Left cardiac atrium (tissue), 4 donors: ENCODE measurements around the gene FAM241A. TPM values are rescaled to one million over a fixed set of nuclear protein-coding genes. Genes with fewer than 3 reads are reported as not detected.
A peak's percentile ranks its signal among the peaks of the same experiment; 100 is the strongest.
"Not testable (repeated sequence)": the region's sequence is repeated elsewhere in the genome, so short reads cannot be mapped to it uniquely, and the experiment has no call there.

Source experiments
- ATAC-seq, 2 donors: fragments of 200-7000 bp; cut with Tn5 transposase; one replicate each; pipeline ENCODE4 v1.9.1; 2020; ENCODE audit warnings: mild to moderate bottlenecking in 2 of 2, moderate library complexity in 2 of 2
- DNase-seq: peaks from one replicate; pipeline ENCODE4 v3.0.0-alpha.2; 2020
- intact Hi-C, 2 donors: fragments of 100-400 bp; cut with DNase I; formaldehyde crosslinking; loops; one replicate each; pipeline versions ENCODE4 v1.14.1 to v1.15.1; 2022 to 2023
- total RNA-seq, 2 donors: library from RNA; stranded (reverse); fragmentation: NEBNext Ultra II Directional; extraction: Animal tissue kit (Norgen Biotek cat#: 25700); gene quantifications; one replicate each; pipeline ENCODE4 v1.2.1, GENCODE V29; 2021
- donor health status: DM: no; HTN: yes; CAD: no.
- donor health status: DM: no; HTN: yes; CAD: no; lungs with severe emphysema.
- donor health status: DM: yes; HTN: yes; CAD: no.
- donor health status: Dilated cardiomyopathy.

The FAM241A gene
- total RNA-seq, 2 donors from 2014 or later: 5.0 to 7.7 TPM

GRCh38 chr4:112199041-112199440 lies 53.8 kb downstream of the FAM241A start:
- ATAC-seq: no peak
- no peak for DNase-seq
- intact Hi-C loops: no loop called here

DNA sequence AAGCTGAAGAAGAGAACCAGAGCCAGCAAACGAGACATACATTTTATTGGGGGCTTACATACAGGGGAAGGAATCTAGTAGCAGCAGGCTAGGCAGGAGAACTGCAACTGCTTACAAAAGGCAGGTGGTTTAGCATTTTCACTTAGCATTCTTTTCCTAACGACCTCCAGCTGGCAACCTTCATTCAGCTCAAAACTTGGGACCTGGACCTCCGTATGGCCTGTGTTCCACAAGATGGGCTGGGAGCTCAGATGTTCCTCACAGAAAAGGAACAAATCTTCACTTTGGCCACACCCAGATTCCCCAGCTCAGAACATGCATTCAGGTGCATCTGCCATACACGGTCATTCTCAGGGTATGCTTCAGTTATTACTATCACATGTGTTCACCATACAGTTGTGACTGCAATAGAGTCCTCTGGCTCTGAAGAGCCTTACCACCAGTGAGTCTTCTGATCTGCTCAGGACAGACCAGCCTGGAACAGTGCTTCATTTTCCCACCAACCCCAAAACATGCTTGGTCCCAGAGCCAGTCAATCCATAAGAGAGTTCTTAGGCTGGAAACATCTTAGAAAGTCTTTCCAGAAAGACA lies 56.8 kb downstream of the FAM241A start:
- intact Hi-C loops: no loop called here
- no peak for DNase-seq
- ATAC-seq: no peak

- no peak for DNase-seq
- ATAC-seq: no peak
- intact Hi-C loops: no loop called here
These were observed 58.3 kb downstream of the FAM241A start for GRCh38 chr4:112203593-112203992.

GRCh38 chr4:112206431-112206830 lies 61.2 kb downstream of the FAM241A start:
- intact Hi-C loops: no loop called here
- ATAC-seq (no peak), DNase-seq (no peak)

DNA sequence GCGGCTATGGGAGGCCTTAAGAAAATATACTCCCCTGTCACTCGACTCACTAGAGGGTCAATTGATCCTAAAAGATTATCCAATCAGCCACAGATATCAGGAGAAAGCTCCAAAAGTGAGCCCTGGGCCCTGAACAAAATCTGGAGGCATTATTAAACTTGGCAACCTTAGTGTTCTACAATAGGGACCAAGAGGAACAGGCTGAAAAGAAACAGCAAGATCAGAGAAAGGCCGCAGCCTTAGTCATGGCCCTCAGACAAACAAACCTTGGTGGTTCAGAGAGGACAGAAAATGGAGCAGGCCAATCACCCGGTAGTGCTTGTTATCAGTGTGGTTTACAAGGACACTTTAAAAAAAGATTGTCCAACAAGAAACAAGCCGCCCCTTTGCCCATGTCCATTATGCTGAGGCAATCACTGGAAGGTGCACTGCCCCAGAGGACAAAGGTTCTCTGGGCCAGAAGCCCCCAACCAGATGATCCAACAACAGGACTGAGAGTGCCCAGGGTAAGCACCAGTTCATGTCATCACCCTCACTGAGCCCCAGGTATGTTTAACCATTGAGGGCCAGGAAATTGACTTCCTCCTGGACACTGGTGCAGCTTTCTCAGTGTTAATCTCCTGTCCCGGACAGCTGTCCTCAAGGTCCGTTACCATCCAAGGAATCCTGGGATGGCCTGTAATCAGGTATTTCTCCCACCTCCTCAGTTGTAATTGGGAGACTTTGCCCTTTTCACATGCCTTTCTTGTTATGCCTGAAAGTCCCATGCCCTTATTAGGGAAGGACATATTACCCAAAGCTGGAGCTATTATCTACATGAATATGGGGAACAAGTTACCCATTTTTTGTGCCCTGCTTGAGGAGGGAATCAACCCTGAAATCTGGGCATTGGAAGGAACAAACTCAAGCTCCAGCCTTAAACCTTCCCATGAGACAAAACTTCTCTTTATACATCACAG lies 63.2 kb downstream of the FAM241A start:
- ATAC-seq, intact Hi-C loops, DNase-seq: not testable (repeated sequence)

DNA sequence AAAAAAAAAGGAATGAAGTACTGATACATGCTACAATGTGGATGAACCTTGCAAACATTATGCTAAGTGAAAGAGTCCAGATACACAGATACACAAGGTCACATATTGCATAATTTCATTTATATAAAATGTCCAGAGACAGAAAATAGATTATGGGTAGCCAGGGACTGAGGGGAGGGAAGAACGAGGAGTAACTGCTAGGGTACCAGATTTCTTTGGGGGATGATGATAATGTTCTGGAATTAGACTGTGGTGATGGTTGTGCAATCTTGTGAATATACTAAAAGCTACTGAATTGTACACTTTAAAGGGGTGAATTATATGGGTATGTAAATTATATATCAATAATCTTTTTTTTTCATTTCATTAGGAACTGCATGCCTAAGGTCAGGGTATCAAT lies 65.5 kb downstream of the FAM241A start:
- DNase-seq (no peak), ATAC-seq (no peak)
- intact Hi-C loops: no loop called here

- intact Hi-C loops: no loop called here
- DNase-seq (no peak), ATAC-seq (no peak)
These were observed 67.8 kb downstream of the FAM241A start for GRCh38 chr4:112213091-112213490.

- intact Hi-C loops: no loop called here
- ATAC-seq (no peak), DNase-seq (no peak)
These were observed 68.6 kb downstream of the FAM241A start for GRCh38 chr4:112213856-112214255.

- no peak for ATAC-seq
- intact Hi-C loops: no loop called here
- DNase-seq: no peak
These were observed 69.4 kb downstream of the FAM241A start for GRCh38 chr4:112214390-112215264.

GRCh38 chr4:112219826-112220366 lies 74.6 kb downstream of the FAM241A start:
- no peak for ATAC-seq
- no peak for DNase-seq
- intact Hi-C loops: no loop called here

DNA sequence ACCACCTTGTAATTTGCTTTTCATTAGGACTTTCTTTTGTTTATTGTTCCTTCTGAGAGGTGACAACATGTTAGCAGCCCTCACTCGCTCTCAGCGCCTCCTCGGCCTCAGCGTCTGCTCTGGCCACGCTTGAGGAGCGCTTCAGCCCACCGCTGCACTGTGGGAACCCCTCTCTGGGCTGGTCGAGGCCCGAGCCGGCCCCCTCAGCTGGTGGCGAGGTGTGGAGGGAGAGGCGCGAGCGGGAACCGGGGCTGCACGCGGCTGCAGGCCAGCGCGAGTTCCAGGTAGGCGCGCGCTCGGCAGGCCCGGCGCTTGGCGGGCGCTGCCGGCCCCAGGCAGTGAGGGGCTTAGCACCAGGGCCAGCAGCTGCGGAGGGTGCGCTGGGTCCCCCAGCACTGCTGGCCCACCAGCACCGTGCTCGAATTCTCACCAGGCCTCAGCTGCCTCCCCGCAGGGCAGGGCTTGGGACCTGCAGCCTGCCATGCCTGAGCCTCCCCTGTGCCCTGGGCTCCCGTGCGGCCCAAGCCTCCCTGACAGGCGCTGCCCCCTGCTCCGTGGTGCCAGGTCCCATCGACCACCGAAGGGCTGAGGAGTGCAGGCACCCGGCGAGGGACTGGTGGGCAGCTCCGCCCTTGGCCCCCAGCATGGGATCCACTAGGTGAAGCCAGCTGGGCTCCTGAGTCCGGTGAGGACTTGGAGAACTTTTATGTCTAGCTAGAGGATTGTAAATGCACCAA lies 77.1 kb downstream of the FAM241A start:
- intact Hi-C loops: no loop called here
- ATAC-seq (no peak), DNase-seq (no peak)

DNA sequence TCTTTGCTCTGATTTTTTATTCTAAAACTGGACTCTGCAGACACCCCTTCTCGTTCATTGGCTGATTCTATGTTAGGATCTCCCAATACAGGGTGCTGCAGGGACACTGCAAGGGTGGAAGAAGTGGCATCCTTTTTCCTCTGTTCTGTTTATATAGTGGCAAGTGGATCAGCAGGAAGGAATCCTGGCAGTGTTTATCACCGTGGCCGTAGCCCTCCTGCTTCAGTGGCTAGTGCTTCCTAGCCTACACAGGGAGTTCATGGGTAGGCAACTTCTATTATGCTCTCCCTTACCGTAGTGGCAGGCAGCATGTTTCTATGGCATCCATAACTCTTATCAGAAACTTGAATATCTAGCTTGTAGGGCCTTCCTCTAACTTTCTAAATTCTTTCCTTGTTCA lies 79.9 kb downstream of the FAM241A start:
- ATAC-seq (no peak), DNase-seq (no peak)
- intact Hi-C loops: no loop called here

- ATAC-seq: peak; percentile 98 to 99
- intact Hi-C loops: loop anchor here (5.0 kb wide), 2 partner anchors 84 to 129 kb away; partner anchors contain the start of gene FAM241A (in 1 of the 2)
These were observed 85.9 kb downstream of the FAM241A start for GRCh38 chr4:112230879-112231778.

DNA sequence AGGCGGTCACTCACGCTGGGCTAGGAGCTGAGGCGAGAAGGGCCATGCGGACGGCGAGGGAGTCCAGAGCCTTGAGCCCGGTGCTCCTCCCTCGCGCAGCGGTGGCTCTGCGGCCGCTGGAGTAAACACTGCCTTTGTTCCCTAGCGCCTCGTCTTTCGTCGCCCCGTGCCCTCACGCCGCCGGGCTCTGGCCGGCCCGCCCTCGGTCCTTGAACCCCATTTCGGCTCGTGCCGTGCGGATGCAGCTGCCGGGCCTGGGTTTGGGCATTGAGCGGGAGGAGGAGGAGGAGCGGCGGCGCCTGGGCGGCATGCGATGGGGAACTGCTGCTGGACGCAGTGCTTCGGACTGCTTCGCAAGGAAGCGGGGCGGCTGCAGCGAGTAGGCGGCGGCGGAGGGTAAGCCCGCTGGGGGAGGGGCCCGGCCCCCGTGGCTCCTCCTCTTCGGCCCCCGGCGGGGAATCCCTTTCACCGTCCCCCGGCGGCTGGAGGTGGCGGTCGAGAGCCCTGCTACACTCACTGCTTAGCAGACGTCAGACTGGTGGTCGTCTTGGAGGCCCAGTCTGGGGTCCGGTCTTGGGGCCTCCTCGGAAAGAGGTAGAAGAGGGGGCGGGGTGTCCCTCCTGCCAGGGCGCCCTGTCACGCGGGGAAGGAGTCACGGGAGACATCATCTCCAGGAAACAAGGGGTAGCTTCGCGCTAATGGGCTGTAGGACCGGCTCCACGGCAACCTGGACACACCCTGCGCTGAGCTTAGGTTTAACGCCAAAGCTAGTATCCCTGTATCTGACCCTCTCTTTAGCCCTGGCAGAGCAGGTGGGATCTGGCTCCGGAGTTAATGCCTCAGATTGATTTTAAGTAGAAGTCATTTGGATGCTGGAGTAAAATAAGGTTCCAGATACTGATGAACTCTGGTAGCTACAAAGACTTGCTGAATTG lies 86.8 kb downstream of the FAM241A start, which contains the start of gene AP1AR:
Gene AP1AR (plus strand): TSS at position 9 of the 935 bp plus-strand sequence. CDS start 305 bp downstream, at position 314.
- ATAC-seq: peak; percentile 84 to 89
- intact Hi-C loops: loop anchor here (5.0 kb wide), 2 partner anchors 85 to 130 kb away; partner anchors contain the start of gene FAM241A (in 1 of the 2)

More at GRCh38 chr4:112230879-112231778, 85.9 kb downstream of the FAM241A start:
- DNase-seq: peak; percentile 98

DNA sequence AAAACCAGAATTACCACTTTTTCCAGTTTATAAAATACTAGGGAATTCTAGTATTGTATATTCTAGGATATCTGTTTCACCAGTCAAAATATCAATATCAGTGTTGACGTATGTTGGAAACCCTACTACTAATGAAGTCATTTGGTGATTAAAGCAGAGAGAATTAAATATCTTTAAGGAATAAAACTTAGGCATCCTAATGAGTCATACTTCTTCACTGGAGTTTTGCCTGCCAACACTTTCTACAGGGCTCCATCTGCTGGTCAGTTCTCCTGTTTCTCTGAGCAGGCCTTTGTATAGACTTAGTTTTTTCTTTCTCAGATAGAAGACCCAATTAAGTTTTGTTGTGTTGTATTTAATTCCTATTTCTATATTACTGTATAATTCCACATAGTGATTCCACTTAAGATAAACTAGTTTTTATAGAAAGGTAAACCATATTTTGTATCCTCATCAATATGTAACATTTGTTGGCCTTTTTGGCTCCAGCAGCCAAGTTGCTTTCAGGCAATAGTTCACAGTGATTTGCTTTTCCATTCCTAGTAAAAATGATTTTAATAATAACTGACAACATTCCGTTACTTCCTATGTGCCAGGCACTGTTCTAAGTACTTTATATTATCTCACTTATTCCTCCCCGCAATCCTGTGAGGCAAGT lies 89.8 kb downstream of the FAM241A start:
- peak; percentile 65 for DNase-seq
- intact Hi-C loops: loop anchor here (1.0 to 5.0 kb wide), 3 partner anchors 88 to 136 kb away; partner anchors contain the start of gene FAM241A (in 1 of the 2)
- no peak for ATAC-seq

More for the DNA sequence above, 86.8 kb downstream of the FAM241A start, which contains the start of gene AP1AR:
- DNase-seq: peak; percentile 88
